Subcutaneous adipose tissue (tissue), 4 donors: ENCODE data around the gene ENO3. TPM values are rescaled to one million over a fixed set of nuclear protein-coding genes. Genes with fewer than 3 reads are reported as not detected.

Experiments used
- total RNA-seq, 4 donors: library from RNA; depleted of rRNA; stranded (reverse); fragments of >200 nt; gene quantifications; one replicate each; pipeline ENCODE4 v1.1.0, GENCODE V29; 2016
- TF ChIP-seq, protein P1 (sequence below): fragments of 450-650 bp; IDR thresholded peaks from one replicate; pipeline ENCODE4 v1.5.1; 2016; ENCODE audit warnings: low read depth, mild to moderate bottlenecking, control low read depth, antibody characterized with exemption, moderate library complexity

ENO3 gene
- total RNA-seq, 4 donors from 2014 or later: 2.3 to 8.3 (median 3.8) TPM

DNA sequence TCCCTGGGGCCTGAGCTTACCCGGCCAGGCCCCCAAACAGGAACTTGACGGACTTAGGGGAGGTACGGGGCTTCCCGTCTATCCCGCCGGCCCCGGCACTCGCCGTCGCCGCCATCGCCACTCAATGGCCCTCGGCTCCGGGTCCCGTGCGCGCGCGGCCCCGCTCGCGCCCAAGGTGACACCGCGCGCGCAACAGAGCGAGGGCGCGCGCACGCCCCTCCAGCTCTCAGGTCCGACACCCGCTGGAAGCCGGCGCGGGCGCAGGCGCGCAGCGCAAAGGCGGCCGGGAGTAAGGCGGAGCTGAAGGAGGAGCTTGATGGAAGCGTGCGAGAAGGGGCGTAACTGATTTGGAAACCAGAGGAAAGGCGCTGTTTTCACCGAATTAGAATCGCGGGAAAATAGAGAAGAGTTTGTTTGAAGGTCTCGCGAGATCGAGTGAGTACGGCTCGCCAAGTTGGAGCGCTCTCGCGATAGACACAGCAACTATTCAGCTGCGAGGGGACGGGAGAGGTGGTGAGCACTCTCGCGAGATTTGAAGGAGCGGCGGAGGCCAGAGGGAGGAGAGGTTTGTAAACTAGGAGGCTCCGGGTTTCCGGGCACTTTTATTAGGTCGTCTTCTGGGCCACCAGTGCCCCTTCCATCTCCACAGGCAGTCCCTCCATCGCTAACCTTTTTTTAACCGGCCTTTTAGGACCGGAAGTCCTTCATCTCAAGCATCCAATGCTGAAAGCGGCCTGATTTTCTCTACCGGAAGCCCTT is 10.9 kb upstream of the ENO3 start, which contains the start of the genes RNF167 and SLC25A11:
TSS of gene RNF167 (plus strand) at position 473 of the 759 bp plus-strand sequence. CDS start 642 bp downstream, outside the sequence.
TSS of gene SLC25A11 (minus strand) at position 251 of the 759 bp plus-strand sequence. CDS start at position 115, 136 bp downstream.
- TF ChIP-seq, protein P1, sequence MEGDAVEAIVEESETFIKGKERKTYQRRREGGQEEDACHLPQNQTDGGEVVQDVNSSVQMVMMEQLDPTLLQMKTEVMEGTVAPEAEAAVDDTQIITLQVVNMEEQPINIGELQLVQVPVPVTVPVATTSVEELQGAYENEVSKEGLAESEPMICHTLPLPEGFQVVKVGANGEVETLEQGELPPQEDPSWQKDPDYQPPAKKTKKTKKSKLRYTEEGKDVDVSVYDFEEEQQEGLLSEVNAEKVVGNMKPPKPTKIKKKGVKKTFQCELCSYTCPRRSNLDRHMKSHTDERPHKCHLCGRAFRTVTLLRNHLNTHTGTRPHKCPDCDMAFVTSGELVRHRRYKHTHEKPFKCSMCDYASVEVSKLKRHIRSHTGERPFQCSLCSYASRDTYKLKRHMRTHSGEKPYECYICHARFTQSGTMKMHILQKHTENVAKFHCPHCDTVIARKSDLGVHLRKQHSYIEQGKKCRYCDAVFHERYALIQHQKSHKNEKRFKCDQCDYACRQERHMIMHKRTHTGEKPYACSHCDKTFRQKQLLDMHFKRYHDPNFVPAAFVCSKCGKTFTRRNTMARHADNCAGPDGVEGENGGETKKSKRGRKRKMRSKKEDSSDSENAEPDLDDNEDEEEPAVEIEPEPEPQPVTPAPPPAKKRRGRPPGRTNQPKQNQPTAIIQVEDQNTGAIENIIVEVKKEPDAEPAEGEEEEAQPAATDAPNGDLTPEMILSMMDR: no peak

DNA sequence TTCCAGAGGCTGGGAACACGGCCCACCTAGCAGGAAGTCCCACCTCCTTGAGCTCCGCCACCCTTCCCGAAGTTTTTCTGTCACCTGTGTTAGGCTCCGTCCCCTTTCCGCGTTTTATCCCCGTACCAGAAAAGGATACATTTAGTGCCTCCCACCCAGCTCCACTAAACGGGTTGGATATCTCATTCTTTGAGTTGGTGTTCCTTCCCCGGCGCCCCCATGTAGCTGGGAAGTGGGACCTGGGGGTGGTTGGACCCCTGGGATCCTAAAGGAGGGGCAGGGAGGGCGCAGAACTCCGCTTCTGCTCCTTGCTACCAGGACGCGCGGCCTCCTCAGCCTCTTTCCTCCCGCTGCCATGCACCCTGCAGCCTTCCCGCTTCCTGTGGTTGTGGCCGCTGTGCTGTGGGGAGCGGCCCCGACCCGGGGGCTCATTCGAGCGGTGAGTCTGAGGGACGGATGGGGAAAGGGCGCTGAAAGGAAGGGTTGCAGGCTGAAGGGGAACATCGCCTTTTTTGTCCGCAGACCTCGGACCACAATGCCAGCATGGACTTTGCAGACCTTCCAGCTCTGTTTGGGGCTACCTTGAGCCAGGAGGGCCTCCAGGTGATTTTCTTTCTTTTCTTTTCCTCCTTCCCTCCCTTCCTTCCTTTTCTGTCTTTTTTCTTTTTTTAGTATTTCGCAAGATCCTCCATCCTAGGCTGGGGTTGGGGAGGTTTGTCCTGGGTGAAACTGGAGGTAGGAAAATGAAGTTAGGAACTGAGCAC is 10.2 kb upstream of the ENO3 start:
- TF ChIP-seq, protein P1: no peak

DNA sequence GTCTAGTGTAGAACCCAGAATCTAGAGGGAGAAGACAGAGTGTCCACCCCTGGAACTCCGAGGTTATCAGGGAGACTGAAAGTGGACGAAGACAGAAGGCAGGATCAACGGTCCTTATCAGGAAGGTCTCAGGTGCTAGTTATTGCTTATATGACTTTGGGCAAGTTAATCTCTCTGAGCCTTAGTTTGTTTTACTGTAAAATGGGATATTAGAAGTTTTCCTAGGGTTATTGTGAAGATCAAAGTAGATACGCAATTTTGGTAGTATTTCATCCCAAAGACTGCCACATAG is 9.7 kb upstream of the ENO3 start:
- TF ChIP-seq, protein P1: no peak

DNA sequence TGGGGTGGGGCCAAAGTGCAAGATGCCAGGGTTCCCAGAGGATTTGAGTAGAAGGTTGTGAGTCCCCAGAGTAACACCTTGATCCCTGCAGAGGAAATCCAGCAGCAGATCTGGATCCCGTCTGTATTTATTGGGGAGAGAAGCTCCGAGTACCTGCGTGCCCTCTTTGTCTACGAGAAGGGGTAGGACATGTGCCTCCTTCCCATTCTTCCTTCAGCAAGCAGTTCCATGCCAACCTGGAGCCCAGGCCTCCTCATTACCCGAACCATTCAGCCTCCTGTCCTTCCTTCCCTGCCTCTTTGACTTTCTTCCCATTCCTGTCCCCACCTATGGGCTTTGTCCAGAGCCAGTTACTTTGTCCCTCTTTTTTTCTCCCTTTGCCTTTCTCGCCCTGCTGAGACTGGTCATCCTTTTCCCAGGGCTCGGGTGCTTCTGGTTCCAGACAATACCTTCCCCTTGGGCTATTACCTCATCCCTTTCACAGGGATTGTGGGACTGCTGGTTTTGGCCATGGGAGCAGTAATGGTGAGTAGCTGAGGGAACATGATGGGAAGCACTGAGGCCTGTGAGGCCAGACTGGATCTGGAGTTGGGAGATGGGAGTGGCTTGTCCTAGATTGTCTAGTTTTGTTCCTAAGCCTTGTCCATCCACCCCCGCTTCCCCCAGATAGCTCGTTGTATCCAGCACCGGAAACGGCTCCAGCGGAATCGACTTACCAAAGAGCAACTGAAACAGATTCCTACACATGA is 8.0 kb upstream of the ENO3 start:
- TF ChIP-seq, protein P1: no peak

DNA sequence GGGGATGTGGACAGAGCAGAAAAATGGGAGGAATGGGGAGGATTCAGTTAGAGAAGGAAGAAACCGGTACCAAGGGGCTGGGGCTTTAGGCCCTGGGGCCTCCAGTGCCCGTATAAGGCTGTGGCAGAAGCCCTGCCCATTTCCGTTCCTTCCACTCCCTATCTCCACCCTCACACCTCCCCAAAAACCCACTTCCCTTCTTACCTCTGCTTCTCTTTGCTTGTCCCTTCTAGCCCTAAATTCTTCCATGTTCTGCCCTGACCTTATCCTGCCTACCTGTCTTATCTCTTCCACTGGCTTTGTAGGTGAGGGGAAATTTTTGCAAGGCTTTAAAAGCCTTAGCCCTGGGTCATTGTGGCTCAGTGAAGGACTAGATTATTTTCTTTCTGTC is 6.8 kb upstream of the ENO3 start:
- TF ChIP-seq, protein P1: no peak

DNA sequence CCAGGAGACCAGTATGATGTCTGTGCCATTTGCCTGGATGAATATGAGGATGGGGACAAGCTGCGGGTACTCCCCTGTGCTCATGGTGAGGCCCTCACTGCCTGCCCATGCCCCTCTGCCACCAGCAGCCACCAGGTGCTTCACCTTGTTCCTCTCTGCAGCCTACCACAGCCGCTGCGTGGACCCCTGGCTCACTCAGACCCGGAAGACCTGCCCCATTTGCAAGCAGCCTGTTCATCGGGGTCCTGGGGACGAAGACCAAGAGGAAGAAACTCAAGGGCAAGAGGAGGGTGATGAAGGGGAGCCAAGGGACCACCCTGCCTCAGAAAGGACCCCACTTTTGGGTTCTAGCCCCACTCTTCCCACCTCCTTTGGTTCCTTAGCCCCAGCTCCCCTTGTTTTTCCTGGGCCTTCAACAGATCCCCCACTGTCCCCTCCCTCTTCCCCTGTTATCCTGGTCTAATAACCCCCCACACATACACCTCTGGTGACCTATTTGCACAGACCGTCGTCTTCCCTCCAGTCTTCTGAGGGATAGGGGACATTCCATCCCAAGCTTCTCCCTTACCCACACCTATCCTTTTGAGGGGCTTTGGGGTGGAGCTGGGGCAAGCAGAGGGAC is 6.3 kb upstream of the ENO3 start:
- TF ChIP-seq, protein P1: no peak
